ENCODE data around the gene CAMK2D.
A peak's percentile ranks its signal among the peaks of the same experiment; 100 is the strongest.
"Not testable (repeated sequence)": the region's sequence is repeated elsewhere in the genome, so short reads cannot be mapped to it uniquely, and the experiment has no call there.

The CAMK2D gene

DNA sequence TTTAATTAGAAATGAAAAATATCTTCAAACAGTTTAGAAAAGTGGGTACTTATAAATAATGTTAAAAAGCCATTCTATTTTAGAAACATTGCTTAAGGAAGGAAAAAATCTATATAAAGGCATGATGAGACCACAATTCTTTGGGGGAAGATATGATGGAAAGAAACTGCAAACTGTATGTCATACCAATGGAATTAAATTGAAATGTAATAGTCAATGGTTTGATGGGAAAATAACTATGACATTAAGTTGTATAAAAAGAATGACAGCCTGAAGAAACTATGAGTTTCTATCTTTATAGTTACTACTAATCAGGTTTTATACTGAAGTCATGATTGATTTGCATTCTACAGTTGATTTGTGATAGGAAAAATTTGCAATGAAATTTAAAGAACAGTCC is 40.3 kb upstream of the CAMK2D start:
- Histone ChIP-seq H3K9me3 (ENCODE audit: insufficient read depth, low read depth, low read length) (no peaks in the 10 kb centered on the region), H2BK5ac (ENCODE audit: low read depth, low read length, poor library complexity) (no peak overlapping the region), H4K12ac (ENCODE audit: low read depth, low read length) (no peak overlapping the region), H3K18ac (ENCODE audit: low read length) (no peak overlapping the region), H3K79me2 (ENCODE audit: control insufficient read depth, insufficient read depth, low read length, poor library complexity) (no peaks in the 10 kb centered on the region), H3K4ac (ENCODE audit: low read depth, low read length) (no peak overlapping the region), H3K4me2 (ENCODE audit: low read length) (no peak overlapping the region), H3K9ac (ENCODE audit: low read length) (no peak overlapping the region), H4K91ac (ENCODE audit: low read depth, low read length) (no peak overlapping the region), H3K27me3 (ENCODE audit: insufficient read depth, low read length) (no peaks in the 10 kb centered on the region), H3K36me3 (ENCODE audit: control insufficient read depth in 1 of 2, insufficient read depth in 2 of 2, low read length in 2 of 2) (no peaks in the 10 kb centered on the region), H4K8ac (ENCODE audit: low read depth, low read length) (no peak overlapping the region), H3K4me3 (ENCODE audit: low read depth, low read length) (no peak overlapping the region), H2BK12ac (ENCODE audit: low read length) (no peak overlapping the region), H3K79me1 (ENCODE audit: low read length) (no peaks in the 10 kb centered on the region), H2BK120ac (ENCODE audit: insufficient read depth, low read length, poor library complexity) (no peak overlapping the region), H3K27ac (ENCODE audit: low read depth, low read length) (no peak overlapping the region), H2AFZ (ENCODE audit: insufficient read depth, low read length, poor library complexity) (no peak overlapping the region), H3K14ac (ENCODE audit: low read length) (no peak overlapping the region), H2AK5ac (ENCODE audit: low read length) (no peak overlapping the region), H3K4me1 (ENCODE audit: control insufficient read depth in 1 of 2, insufficient read depth in 2 of 2, low read length in 2 of 2) (no peaks in the 10 kb centered on the region), H3K23ac (ENCODE audit: low read length) (no peak overlapping the region)
- DNase-seq: no peak

DNA sequence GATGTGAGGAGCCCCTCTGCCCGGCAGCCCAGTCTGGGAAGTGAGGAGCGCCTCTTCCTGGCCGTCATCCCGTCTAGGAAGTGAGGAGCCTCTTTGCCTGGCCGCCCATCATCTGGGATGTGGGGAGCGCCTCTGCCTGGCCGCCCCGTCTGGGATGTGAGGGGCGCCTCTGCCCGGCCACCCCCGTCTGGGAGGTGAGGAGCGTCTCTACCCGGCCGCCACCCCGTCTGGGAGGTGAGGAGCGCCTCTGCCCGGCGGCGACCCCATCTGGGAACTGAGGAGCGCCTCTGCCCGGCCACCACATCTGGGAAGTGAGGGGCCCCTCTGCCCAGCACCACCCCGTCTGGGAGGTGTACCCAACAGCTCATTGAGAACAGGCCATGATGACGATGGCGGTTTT is 34.8 kb upstream of the CAMK2D start:
- H2AFZ ChIP-seq (ENCODE audit: insufficient read depth, low read length, poor library complexity); H3K4me3 ChIP-seq (ENCODE audit: low read depth, low read length); H3K79me2 ChIP-seq (ENCODE audit: control insufficient read depth, insufficient read depth, low read length, poor library complexity); H3K18ac ChIP-seq (ENCODE audit: low read length); H4K12ac ChIP-seq (ENCODE audit: low read depth, low read length); H3K4ac ChIP-seq (ENCODE audit: low read depth, low read length); H3K36me3 ChIP-seq (ENCODE audit: control insufficient read depth in 1 of 2, insufficient read depth in 2 of 2, low read length in 2 of 2); H3K9me3 ChIP-seq (ENCODE audit: insufficient read depth, low read depth, low read length); H3K79me1 ChIP-seq (ENCODE audit: low read length); H2BK12ac ChIP-seq (ENCODE audit: low read length); H3K23ac ChIP-seq (ENCODE audit: low read length); H2AK5ac ChIP-seq (ENCODE audit: low read length); H2BK5ac ChIP-seq (ENCODE audit: low read depth, low read length, poor library complexity); H4K8ac ChIP-seq (ENCODE audit: low read depth, low read length); DNase-seq; H3K27ac ChIP-seq (ENCODE audit: low read depth, low read length); H3K27me3 ChIP-seq (ENCODE audit: insufficient read depth, low read length); H3K9ac ChIP-seq (ENCODE audit: low read length); H2BK120ac ChIP-seq (ENCODE audit: insufficient read depth, low read length, poor library complexity); H3K4me2 ChIP-seq (ENCODE audit: low read length); H4K91ac ChIP-seq (ENCODE audit: low read depth, low read length); H3K4me1 ChIP-seq (ENCODE audit: control insufficient read depth in 1 of 2, insufficient read depth in 2 of 2, low read length in 2 of 2); H3K14ac ChIP-seq (ENCODE audit: low read length): not testable (repeated sequence)
- no CpG with 5 or more reads among the region's 24 CpGs for WGBS (ENCODE audit: extremely low coverage, insufficient coverage, insufficient read length)

DNA sequence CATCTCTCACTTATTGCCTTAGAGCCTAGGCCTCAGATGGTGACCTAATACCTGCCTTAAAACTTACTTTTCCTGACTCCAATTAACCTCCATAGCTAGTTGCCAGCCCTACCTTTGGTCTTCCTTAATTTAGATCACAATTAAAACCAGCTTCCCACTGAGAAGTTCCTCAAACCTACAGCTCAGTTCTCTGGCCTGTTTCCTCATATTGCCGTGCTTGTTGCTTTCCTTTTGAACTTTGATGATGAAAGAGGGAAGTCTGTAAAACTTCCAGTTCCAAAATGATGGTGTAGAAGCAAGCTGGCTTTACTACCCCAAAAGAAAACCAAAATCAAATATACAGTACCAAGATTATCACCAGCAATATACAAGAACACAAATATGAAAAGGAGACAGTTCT is 28.9 kb upstream of the CAMK2D start:
- Histone ChIP-seq H3K27ac (ENCODE audit: low read depth, low read length) (no peak overlapping the region), H4K91ac (ENCODE audit: low read depth, low read length) (no peak overlapping the region), H4K12ac (ENCODE audit: low read depth, low read length) (no peak overlapping the region), H3K4me3 (ENCODE audit: low read depth, low read length) (no peak overlapping the region), H3K79me1 (ENCODE audit: low read length) (no peaks in the 10 kb centered on the region), H3K4me2 (ENCODE audit: low read length) (no peak overlapping the region), H3K14ac (ENCODE audit: low read length) (no peak overlapping the region), H2BK5ac (ENCODE audit: low read depth, low read length, poor library complexity) (no peak overlapping the region), H3K27me3 (ENCODE audit: insufficient read depth, low read length) (no peaks in the 10 kb centered on the region), H2BK12ac (ENCODE audit: low read length) (no peak overlapping the region), H3K4ac (ENCODE audit: low read depth, low read length) (no peak overlapping the region), H3K4me1 (ENCODE audit: control insufficient read depth in 1 of 2, insufficient read depth in 2 of 2, low read length in 2 of 2) (no peaks in the 10 kb centered on the region), H3K36me3 (ENCODE audit: control insufficient read depth in 1 of 2, insufficient read depth in 2 of 2, low read length in 2 of 2) (no peaks in the 10 kb centered on the region), H3K23ac (ENCODE audit: low read length) (no peak overlapping the region), H2BK120ac (ENCODE audit: insufficient read depth, low read length, poor library complexity) (no peak overlapping the region), H3K9ac (ENCODE audit: low read length) (no peak overlapping the region), H2AFZ (ENCODE audit: insufficient read depth, low read length, poor library complexity) (no peak overlapping the region), H3K79me2 (ENCODE audit: control insufficient read depth, insufficient read depth, low read length, poor library complexity) (no peaks in the 10 kb centered on the region), H2AK5ac (ENCODE audit: low read length) (no peak overlapping the region), H3K9me3 (ENCODE audit: insufficient read depth, low read depth, low read length) (peaks cover 2% of the 10 kb centered on the region), H4K8ac (ENCODE audit: low read depth, low read length) (no peak overlapping the region), H3K18ac (ENCODE audit: low read length) (no peak overlapping the region)
- peak in 1 of 2 donors; percentile 14 for DNase-seq
- no CpG with 5 or more reads among the region's 1 CpG for WGBS (ENCODE audit: extremely low coverage, insufficient coverage, insufficient read length)

DNA sequence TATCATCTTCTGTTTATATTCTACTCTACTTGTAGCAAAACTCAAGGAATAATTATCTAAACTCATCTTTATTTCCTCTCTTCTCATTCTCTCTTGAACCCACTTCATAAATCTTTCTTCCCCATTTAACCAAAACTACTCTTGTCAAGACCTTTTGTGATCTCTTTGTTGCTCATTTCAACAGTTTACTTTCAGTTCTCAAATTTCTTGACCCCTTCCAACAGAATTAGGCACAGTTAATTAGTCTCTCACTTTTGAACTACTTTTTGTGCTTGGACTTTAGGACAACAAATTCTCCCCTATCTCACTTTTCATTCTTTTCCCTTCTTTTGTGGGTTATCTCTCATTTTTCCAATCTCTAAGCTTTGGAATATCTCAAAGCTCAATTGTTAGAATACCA is 27.4 kb upstream of the CAMK2D start:
- H4K8ac ChIP-seq (ENCODE audit: low read depth, low read length): no peak overlapping the region
- no peaks in the 10 kb centered on the region for H3K4me1 ChIP-seq (ENCODE audit: control insufficient read depth in 1 of 2, insufficient read depth in 2 of 2, low read length in 2 of 2)
- H3K14ac ChIP-seq (ENCODE audit: low read length): no peak overlapping the region
- H3K23ac ChIP-seq (ENCODE audit: low read length): no peak overlapping the region
- no peak overlapping the region for H3K4ac ChIP-seq (ENCODE audit: low read depth, low read length)
- H3K79me2 ChIP-seq (ENCODE audit: control insufficient read depth, insufficient read depth, low read length, poor library complexity): no peaks in the 10 kb centered on the region
- no peak overlapping the region for H2BK12ac ChIP-seq (ENCODE audit: low read length)
- no peak overlapping the region for H3K18ac ChIP-seq (ENCODE audit: low read length)
- H3K79me1 ChIP-seq (ENCODE audit: low read length): no peaks in the 10 kb centered on the region
- H3K4me2 ChIP-seq (ENCODE audit: low read length): no peak overlapping the region
- H3K36me3 ChIP-seq (ENCODE audit: control insufficient read depth in 1 of 2, insufficient read depth in 2 of 2, low read length in 2 of 2): no peaks in the 10 kb centered on the region
- H3K27ac ChIP-seq (ENCODE audit: low read depth, low read length): no peak overlapping the region
- H3K9me3 ChIP-seq (ENCODE audit: insufficient read depth, low read depth, low read length): peaks cover 2% of the 10 kb centered on the region
- H3K9ac ChIP-seq (ENCODE audit: low read length): no peak overlapping the region
- H4K91ac ChIP-seq (ENCODE audit: low read depth, low read length): no peak overlapping the region
- H3K4me3 ChIP-seq (ENCODE audit: low read depth, low read length): no peak overlapping the region
- H4K12ac ChIP-seq (ENCODE audit: low read depth, low read length): no peak overlapping the region
- no peak overlapping the region for H2BK120ac ChIP-seq (ENCODE audit: insufficient read depth, low read length, poor library complexity)
- DNase-seq: no peak
- no peak overlapping the region for H2AK5ac ChIP-seq (ENCODE audit: low read length)
- no peak overlapping the region for H2AFZ ChIP-seq (ENCODE audit: insufficient read depth, low read length, poor library complexity)
- no peaks in the 10 kb centered on the region for H3K27me3 ChIP-seq (ENCODE audit: insufficient read depth, low read length)
- H2BK5ac ChIP-seq (ENCODE audit: low read depth, low read length, poor library complexity): no peak overlapping the region

DNA sequence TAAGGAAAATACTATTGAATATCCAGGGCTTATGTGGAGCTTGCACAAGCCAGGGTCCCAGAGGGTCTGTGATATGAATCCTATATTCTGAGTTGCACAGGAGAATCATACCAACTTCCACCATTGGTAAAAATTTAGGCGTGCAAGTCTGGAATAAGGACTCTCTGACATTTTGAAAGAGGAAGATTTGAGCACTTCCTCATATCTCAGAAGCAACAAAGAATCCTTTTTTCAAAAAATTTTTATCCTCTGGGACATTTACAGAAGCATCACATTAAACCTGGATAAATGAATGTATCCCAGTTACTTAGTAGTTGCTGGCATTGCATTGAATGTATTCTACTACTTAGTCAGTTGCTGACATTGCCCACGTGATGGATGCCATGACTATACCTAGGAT is 24.2 kb upstream of the CAMK2D start:
- DNase-seq: no peak
- Histone ChIP-seq H3K4me1 (ENCODE audit: control insufficient read depth in 1 of 2, insufficient read depth in 2 of 2, low read length in 2 of 2) (no peaks in the 10 kb centered on the region), H2BK5ac (ENCODE audit: low read depth, low read length, poor library complexity) (no peak overlapping the region), H3K36me3 (ENCODE audit: control insufficient read depth in 1 of 2, insufficient read depth in 2 of 2, low read length in 2 of 2) (no peaks in the 10 kb centered on the region), H2BK12ac (ENCODE audit: low read length) (no peak overlapping the region), H3K27me3 (ENCODE audit: insufficient read depth, low read length) (no peaks in the 10 kb centered on the region), H3K4me2 (ENCODE audit: low read length) (no peak overlapping the region), H3K18ac (ENCODE audit: low read length) (no peak overlapping the region), H3K4me3 (ENCODE audit: low read depth, low read length) (no peak overlapping the region), H2BK120ac (ENCODE audit: insufficient read depth, low read length, poor library complexity) (no peak overlapping the region), H4K8ac (ENCODE audit: low read depth, low read length) (no peak overlapping the region), H3K4ac (ENCODE audit: low read depth, low read length) (no peak overlapping the region), H4K91ac (ENCODE audit: low read depth, low read length) (no peak overlapping the region), H3K23ac (ENCODE audit: low read length) (no peak overlapping the region), H3K9me3 (ENCODE audit: insufficient read depth, low read depth, low read length) (no peaks in the 10 kb centered on the region), H2AFZ (ENCODE audit: insufficient read depth, low read length, poor library complexity) (no peak overlapping the region), H3K79me1 (ENCODE audit: low read length) (no peaks in the 10 kb centered on the region), H3K9ac (ENCODE audit: low read length) (no peak overlapping the region), H3K14ac (ENCODE audit: low read length) (no peak overlapping the region), H3K27ac (ENCODE audit: low read depth, low read length) (no peak overlapping the region), H2AK5ac (ENCODE audit: low read length) (no peak overlapping the region), H3K79me2 (ENCODE audit: control insufficient read depth, insufficient read depth, low read length, poor library complexity) (no peaks in the 10 kb centered on the region), H4K12ac (ENCODE audit: low read depth, low read length) (no peak overlapping the region)
- no CpG with 5 or more reads among the region's 2 CpGs for WGBS (ENCODE audit: extremely low coverage, insufficient coverage, insufficient read length)

Measured in trophoblast cell (in vitro differentiated cells and primary cell).